Mesothelial cell of epicardium (in vitro differentiated cells): ENCODE results near the gene ITGA2B. TPM values are rescaled to one million over a fixed set of nuclear protein-coding genes. Genes with fewer than 3 reads are reported as not detected.
A peak's percentile ranks its signal among the peaks of the same experiment; 100 is the strongest.

Experiments
- DNase-seq, 2 experiments: peaks; one replicate each; pipeline ENCODE4 v3.0.0; 2021; ENCODE audit warnings: low spot score in 2 of 2; ENCODE audit not compliant: unreplicated experiment in 2 of 2
- H3K27ac Mint-ChIP-seq: 2 replicates; pipeline ENCODE4 v1.8.0; 2021; ENCODE audit warnings: mixed read lengths
- H3K27me3 Mint-ChIP-seq: 2 replicates; pipeline ENCODE4 v1.8.0; 2021; ENCODE audit warnings: low read depth, mixed read lengths
- H3K36me3 Mint-ChIP-seq: 2 replicates; pipeline ENCODE4 v1.8.0; 2021; ENCODE audit warnings: mixed read lengths
- H3K4me1 Mint-ChIP-seq: 2 replicates; pipeline ENCODE4 v1.8.0; 2021; ENCODE audit warnings: mixed read lengths
- H3K4me3 Mint-ChIP-seq: 2 replicates; pipeline ENCODE4 v1.8.0; 2021; ENCODE audit warnings: mild to moderate bottlenecking, moderate library complexity, mixed read lengths
- H3K9me3 Mint-ChIP-seq: 2 replicates; pipeline ENCODE4 v1.8.0; 2021; ENCODE audit warnings: mixed read lengths
- CTCF ChIP-seq: fragments of 200-600 bp; sonication (generic); IDR thresholded peaks from one replicate; pipeline ENCODE4 v1.5.0; 2021; ENCODE audit warnings: antibody characterized with exemption; ENCODE audit not compliant: unreplicated experiment
- total RNA-seq: library from RNA; stranded (reverse); gene quantifications from 3 replicates; pipeline ENCODE4 v1.2.1, GENCODE V29; 2021

The ITGA2B gene
- total RNA-seq, 1 donor from 2014 or later: 15.9 TPM

GRCh38 chr17:44359458-44360143, 29.8 kb downstream of the ITGA2B start:
- no peak for TF ChIP-seq CTCF
- Mint-ChIP-seq H3K4me1 (peaks cover 36% of the 10 kb centered on the region), H3K27ac (no peak overlapping the region), H3K27me3 (no peaks in the 10 kb centered on the region), H3K9me3 (no peaks in the 10 kb centered on the region), H3K4me3 (no peak overlapping the region), H3K36me3 (peaks cover 6% of the 10 kb centered on the region)
- DNase-seq: no peak

- peaks cover 6% of the 10 kb centered on the region for H3K36me3 Mint-ChIP-seq
- H3K27me3 Mint-ChIP-seq: no peaks in the 10 kb centered on the region
- H3K27ac Mint-ChIP-seq: no peak overlapping the region
- no peak for TF ChIP-seq CTCF
- H3K9me3 Mint-ChIP-seq: no peaks in the 10 kb centered on the region
- DNase-seq: no peak
- H3K4me1 Mint-ChIP-seq: peaks cover 34% of the 10 kb centered on the region
- H3K4me3 Mint-ChIP-seq: no peak overlapping the region
Measured at GRCh38 chr17:44359006-44359405, 30.4 kb downstream of the ITGA2B start.

GRCh38 chr17:44358066-44358465, 31.4 kb downstream of the ITGA2B start:
- H3K27me3 Mint-ChIP-seq: no peaks in the 10 kb centered on the region
- H3K9me3 Mint-ChIP-seq: no peaks in the 10 kb centered on the region
- H3K4me3 Mint-ChIP-seq: no peak overlapping the region
- H3K36me3 Mint-ChIP-seq: peaks cover 6% of the 10 kb centered on the region
- H3K27ac Mint-ChIP-seq: no peak overlapping the region
- DNase-seq: no peak
- H3K4me1 Mint-ChIP-seq: peaks cover 35% of the 10 kb centered on the region
- TF ChIP-seq CTCF: no peak

GRCh38 chr17:44356241-44356640, 33.2 kb downstream of the ITGA2B start:
- Mint-ChIP-seq H3K27ac (no peak overlapping the region), H3K9me3 (no peaks in the 10 kb centered on the region), H3K4me1 (peaks cover 25% of the 10 kb centered on the region), H3K4me3 (no peak overlapping the region), H3K36me3 (peaks cover 8% of the 10 kb centered on the region), H3K27me3 (no peaks in the 10 kb centered on the region)
- DNase-seq: no peak
- no peak for TF ChIP-seq CTCF

GRCh38 chr17:44355642-44356099, 33.8 kb downstream of the ITGA2B start:
- Mint-ChIP-seq H3K9me3 (no peaks in the 10 kb centered on the region), H3K4me1 (peaks cover 19% of the 10 kb centered on the region), H3K27ac (no peak overlapping the region), H3K36me3 (peaks cover 8% of the 10 kb centered on the region), H3K4me3 (peak overlapping the region; percentile 17), H3K27me3 (no peaks in the 10 kb centered on the region)
- DNase-seq: no peak
- TF ChIP-seq CTCF: no peak
